Left colon (tissue), 2 donors: Measurements from ENCODE around the gene HSPA12B. TPM values are rescaled to one million over a fixed set of nuclear protein-coding genes. Genes with fewer than 3 reads are reported as not detected.

Experiments
- ATAC-seq: fragments of 200-7000 bp; cut with Tn5 transposase; one replicate; pipeline ENCODE4 v1.9.1; 2020; ENCODE audit warnings: mild to moderate bottlenecking, moderate library complexity
- DNase-seq, 2 donors: peaks; one replicate each; pipeline ENCODE4 v3.0.0-alpha.2; 2020
- intact Hi-C, 2 donors: fragments of 100-400 bp; cut with DNase I in 1 of 2; cut with micrococcal nuclease in 1 of 2; formaldehyde crosslinking; loops; one replicate each; pipeline versions ENCODE4 v1.11.2 to v1.14.0; 2022; cut with DNase I, micrococcal nuclease
- total RNA-seq, 2 donors: library from RNA; stranded (reverse); fragmentation: NEBNext Ultra II Directional; extraction: Animal tissue kit (Norgen Biotek cat#: 25700); gene quantifications; one replicate each; pipeline ENCODE4 v1.2.1, GENCODE V29; 2021
- donor health status: DM: no; HTN: no; CAD: no.
- donor health status: DM: yes; HTN: yes; CAD: no.

The HSPA12B gene
- total RNA-seq, 2 donors from 2014 or later, result 2.3 to 2.5 TPM

- no peak for ATAC-seq
- DNase-seq, result no peak
- intact Hi-C loops, result no loop called here
These were observed 10.6 kb upstream of the HSPA12B start for GRCh38 chr20:3721912-3722311.

GRCh38 chr20:3723284-3723683 lies 9.2 kb upstream of the HSPA12B start:
- ATAC-seq, result no peak
- DNase-seq, result no peak
- intact Hi-C loops, result no loop called here

- intact Hi-C loops, result no loop called here
- no peak for DNase-seq
- no peak for ATAC-seq
These were observed 8.1 kb upstream of the HSPA12B start for GRCh38 chr20:3724356-3724755.

GRCh38 chr20:3727401-3728021 lies 5.0 kb upstream of the HSPA12B start:
- DNase-seq (no peak), ATAC-seq (no peak)
- intact Hi-C loops, result no loop called here

- ATAC-seq (no peak), DNase-seq (no peak)
- intact Hi-C loops, result no loop called here
These were observed 4.1 kb upstream of the HSPA12B start for GRCh38 chr20:3728354-3728753.

GRCh38 chr20:3728876-3729275 lies 3.6 kb upstream of the HSPA12B start:
- intact Hi-C loops, result no loop called here
- ATAC-seq, result no peak
- no peak for DNase-seq

- intact Hi-C loops, result no loop called here
- no peak for DNase-seq
- no peak for ATAC-seq
These were observed 3.1 kb upstream of the HSPA12B start for GRCh38 chr20:3729378-3729777.

GRCh38 chr20:3729811-3730540 lies 2.5 kb upstream of the HSPA12B start:
- no peak for DNase-seq
- ATAC-seq, result no peak

GRCh38 chr20:3730803-3731672 lies 1.4 kb upstream of the HSPA12B start:
- intact Hi-C loops, result no loop called here
- peak in 1 of 2 donors; percentile 14 for DNase-seq
- ATAC-seq, result no peak

More at GRCh38 chr20:3729811-3730540, 2.5 kb upstream of the HSPA12B start:
- intact Hi-C loops, result no loop called here

GRCh38 chr20:3731944-3732326 lies 550 bp upstream of the HSPA12B start:
- intact Hi-C loops, result no loop called here
- no peak for ATAC-seq
- DNase-seq, result no peak

- intact Hi-C loops, result no loop called here
- ATAC-seq, result no peak
- DNase-seq, result peak in 1 of 2 donors; percentile 21
These were observed 872 bp downstream of the HSPA12B start for GRCh38 chr20:3733119-3733995.

- DNase-seq (peak in 1 of 2 donors; percentile 66), ATAC-seq (peak; percentile 79)
- intact Hi-C loops, result no loop called here
These were observed 1.8 kb downstream of the HSPA12B start for GRCh38 chr20:3734111-3734843.

- ATAC-seq (peak; percentile 63), DNase-seq (no peak)
- intact Hi-C loops, result no loop called here
These were observed 3.3 kb downstream of the HSPA12B start for GRCh38 chr20:3735768-3736167.

- DNase-seq (no peak), ATAC-seq (no peak)
- intact Hi-C loops, result no loop called here
These were observed 5.9 kb downstream of the HSPA12B start for GRCh38 chr20:3738111-3739053.

- intact Hi-C loops, result no loop called here
- DNase-seq (no peak), ATAC-seq (no peak)
These were observed 6.8 kb downstream of the HSPA12B start for GRCh38 chr20:3739054-3739925.

GRCh38 chr20:3739926-3740451 lies 7.5 kb downstream of the HSPA12B start:
- intact Hi-C loops, result no loop called here
- ATAC-seq (no peak), DNase-seq (no peak)
